HepG2 (cell line): Measurements from ENCODE around the gene RPL3. TPM values are rescaled to one million over a fixed set of nuclear protein-coding genes. Genes with fewer than 3 reads are reported as not detected.

Source experiments
- ATAC-seq: fragments of 200-7000 bp; cut with Tn5 transposase; 3 replicates; pipeline ENCODE4 v1.9.1; 2020; ENCODE audit warnings: mild to moderate bottlenecking, moderate library complexity
- BruUV-seq: library from RNA; stranded (reverse); fragments of 400-500 nt; replicated peaks from 2 replicates; lab custom pipeline; 2021; lab: Mats Ljungman, UMichigan
- CTCF ChIA-PET: fragments of 300-600 bp; formaldehyde crosslinking; extraction: SDS; loops from one replicate; lab custom pipeline; 2021; ENCODE audit warnings: low total read pairs, inconsistent platforms, low intra/inter-chr PET ratio; lab: Yijun Ruan, JAX
- POLR2A ChIA-PET: fragments of 350-600 bp; sonication (Branson Sonifier 250); formaldehyde crosslinking; loops from one replicate; lab custom pipeline; 2020; ENCODE audit warnings: antibody characterized with exemption, inconsistent platforms; lab: Yijun Ruan, JAX
- DNase-seq: peaks from one replicate; pipeline ENCODE4 v3.0.0-alpha.2; 2015; ENCODE audit warnings: low spot score
- FAIRE-seq: peaks from 3 replicates; lab custom pipeline; 2011; peaks lifted over from hg19 to GRCh38; lab: Jason Lieb, UNC
- H2AFZ ChIP-seq: one replicate; pipeline ENCODE4 v1.6.1; 2011; ENCODE audit warnings: low read length, inconsistent platforms
- H3K27ac ChIP-seq: fragments of 300-600 bp; 3 replicates; pipeline ENCODE4 v1.8.0; 2011; ENCODE audit warnings: mixed run types, mild to moderate bottlenecking, mixed read lengths, low read length, inconsistent platforms; ENCODE audit not compliant: insufficient read depth; ENCODE audit errors: extremely low read length
- H3K27me3 ChIP-seq, 2 experiments: fragments of 200-600 bp in 1 of 2; 2 replicates in 1 of 2; 3 replicates in 1 of 2; pipeline versions ENCODE4 v1.6.0 to v1.8.0; 2011; ENCODE audit warnings: low read length in 2 of 2, mild to moderate bottlenecking in 2 of 2, moderate library complexity in 2 of 2, inconsistent platforms in 1 of 2; ENCODE audit not compliant: insufficient read depth in 2 of 2, control insufficient read depth in 1 of 2
- H3K36me3 ChIP-seq, 2 experiments: fragments of 200-600 bp in 1 of 2; replicated peaks in 1 of 2; 2 replicates in 1 of 2; 3 replicates in 1 of 2; pipeline versions ENCODE4 v1.5.1 to v1.8.0; 2011; ENCODE audit warnings: low read length in 2 of 2, inconsistent platforms in 1 of 2; ENCODE audit not compliant: insufficient read depth in 2 of 2, control insufficient read depth in 1 of 2
- H3K4me1 ChIP-seq: 2 replicates; pipeline ENCODE4 v1.5.1; 2012; ENCODE audit warnings: low read length, inconsistent platforms; ENCODE audit not compliant: insufficient read depth
- H3K4me2 ChIP-seq: 2 replicates; pipeline ENCODE4 v1.6.0; 2011; ENCODE audit warnings: low read depth, low read length, inconsistent platforms
- H3K4me3 ChIP-seq, 3 experiments: fragments of 200-600 bp in 1 of 3; sonication (generic), shearing (Covaris generic) in 1 of 3; replicated peaks in 1 of 3; 2 replicates each; pipeline ENCODE4 v1.5.1; 2011 to 2016; ENCODE audit warnings: low read length in 3 of 3, inconsistent platforms in 2 of 3, low read depth in 2 of 3, mild to moderate bottlenecking in 2 of 3, control low read depth in 1 of 3, mixed read lengths in 1 of 3; ENCODE audit not compliant: insufficient read depth in 1 of 3
- H3K79me2 ChIP-seq: one replicate; pipeline ENCODE4 v1.6.1; 2011; ENCODE audit warnings: low read length, inconsistent platforms; ENCODE audit not compliant: insufficient read depth
- H3K9ac ChIP-seq: 2 replicates; pipeline ENCODE4 v1.6.0; 2011; ENCODE audit warnings: mild to moderate bottlenecking, low read depth, low read length, inconsistent platforms; ENCODE audit not compliant: insufficient read depth
- H3K9me3 ChIP-seq: 2 replicates; pipeline ENCODE4 v1.5.1; 2012; ENCODE audit warnings: mild to moderate bottlenecking, low read length
- H4K20me1 ChIP-seq: 2 replicates; pipeline ENCODE4 v1.6.0; 2011; ENCODE audit warnings: inconsistent platforms, mild to moderate bottlenecking, low read length, moderate library complexity; ENCODE audit not compliant: insufficient read depth
- CBX1 ChIP-seq: IDR thresholded peaks from one replicate; pipeline ENCODE4 v1.6.1; 2016; ENCODE audit warnings: antibody characterized with exemption, low read depth
- CTCF ChIP-seq: sonication (generic); formaldehyde crosslinking; IDR thresholded peaks from 2 replicates; pipeline ENCODE4 v1.5.0; 2020; ENCODE audit warnings: mild to moderate bottlenecking, missing genetic modification reagents, moderate library complexity
- FOXK1 ChIP-seq: sonication (generic); formaldehyde crosslinking; IDR thresholded peaks from 2 replicates; pipeline ENCODE4 v1.4.0; 2020; ENCODE audit warnings: low read depth, missing genetic modification reagents, borderline replicate concordance
- GLMP ChIP-seq: sonication (generic); formaldehyde crosslinking; IDR thresholded peaks from 2 replicates; pipeline ENCODE4 v1.9.0; 2021; ENCODE audit warnings: missing genetic modification reagents, mild to moderate bottlenecking, borderline replicate concordance
- HNRNPL ChIP-seq: fragments of 200-400 bp; formaldehyde crosslinking; IDR thresholded peaks from 2 replicates; pipeline ENCODE4 v1.6.1; 2017; ENCODE audit warnings: mild to moderate bottlenecking, low read depth, low read length
- IKZF5 ChIP-seq: IDR thresholded peaks from 2 replicates; pipeline ENCODE4 v1.6.1; 2018; ENCODE audit warnings: missing genetic modification reagents, mild to moderate bottlenecking, missing compliant biosample characterization
- MED1 ChIP-seq: sonication (generic); formaldehyde crosslinking; IDR thresholded peaks from 2 replicates; pipeline ENCODE4 v1.4.0; 2020; ENCODE audit warnings: missing genetic modification reagents
- PHF21A ChIP-seq: sonication (generic); formaldehyde crosslinking; IDR thresholded peaks from 2 replicates; pipeline ENCODE4 v1.5.0; 2020; ENCODE audit warnings: mild to moderate bottlenecking, missing genetic modification reagents
- TEAD2 ChIP-seq: sonication (generic); formaldehyde crosslinking; IDR thresholded peaks from 2 replicates; pipeline ENCODE4 v1.9.0; 2021; ENCODE audit warnings: missing genetic modification reagents
- U2AF1 ChIP-seq: fragments of 200-400 bp; formaldehyde crosslinking; optimal IDR thresholded peaks from 2 replicates; pipeline ENCODE3; 2017; ENCODE audit warnings: mild to moderate bottlenecking, low read depth, low read length
- ZFP91 ChIP-seq: sonication (generic); formaldehyde crosslinking; IDR thresholded peaks from 2 replicates; pipeline ENCODE4 v1.9.0; 2022; ENCODE audit warnings: missing genetic modification reagents, mild to moderate bottlenecking, borderline replicate concordance
- ZNF253 ChIP-seq: sonication (generic); formaldehyde crosslinking; IDR thresholded peaks from 2 replicates; pipeline ENCODE4 v1.8.0; 2022; ENCODE audit warnings: mild to moderate bottlenecking, missing genetic modification reagents, borderline replicate concordance
- ZNF292 ChIP-seq: sonication (generic); formaldehyde crosslinking; IDR thresholded peaks from 2 replicates; pipeline ENCODE4 v1.8.1; 2022; ENCODE audit warnings: mild to moderate bottlenecking, low read depth, missing genetic modification reagents, borderline replicate concordance
- ZNF333 ChIP-seq: sonication (generic); formaldehyde crosslinking; IDR thresholded peaks from 2 replicates; pipeline ENCODE4 v1.4.0; 2020; ENCODE audit warnings: mild to moderate bottlenecking, missing genetic modification reagents, borderline replicate concordance
- WGBS: methylation state at CpG from one replicate; pipeline ENCODE4 v1.1.6; 2017; ENCODE audit warnings: low lambda C conversion rate; 5-methylcytosine and 5-hydroxymethylcytosine counted together
- in situ Hi-C: cut with HindIII; loops from 2 replicates; pipeline ENCODE4 v1.10.0; 2017; ENCODE audit warnings: low pct_unique_long_range_greater_than_20kb; ENCODE audit not compliant: extremely low pct_ligation_motif_present
- intact Hi-C: fragments of 100-400 bp; cut with micrococcal nuclease; formaldehyde crosslinking; loops from one replicate; pipeline ENCODE4 v1.10.0; 2022; ENCODE audit not compliant: unreplicated experiment
- polyA plus RNA-seq, 8 experiments: library from polyadenylated mRNA; depleted of rRNA in 3 of 8; stranded (reverse) in 7 of 8; unstranded in 1 of 8; fragments of >200 nt; fragmentation: Illumina TruSeq in 4 of 8; extraction: Trizol in 4 of 8; gene quantifications; 2 replicates each; pipeline versions ENCODE4 v1.2.1 to v1.2.3, GENCODE V29; 2011 to 2016; ENCODE audit warnings: low read depth in 4 of 8, missing spikeins in 1 of 8, mixed read lengths in 1 of 8; ENCODE audit not compliant: insufficient read depth in 1 of 8
- total RNA-seq, 5 experiments: library from RNA; depleted of rRNA; stranded (reverse); fragments of >200 nt; fragmentation: Illumina TruSeq; extraction: Trizol; gene quantifications; 2 replicates each; pipeline ENCODE4 v1.2.3, GENCODE V29; 2016; ENCODE audit warnings: low read depth in 1 of 5

Gene RPL3
- total and polyA plus RNA-seq, 2 of the 13 experiments (the other 11 are each of a cell fraction or from before 2014, with no cell fraction given): 1,051 to 3,279 TPM

GRCh38 chr22:39300186-39300830 is 19.1 kb downstream of the RPL3 start (continued):
- peak; percentile 25; the same call in 1 of the 2 replicates for TF ChIP-seq CTCF (CRISPR knock-in tag)
- 0 out of 2 replicates have a peak, but pooled peaks have one; percentile 51 for TF ChIP-seq HNRNPL

- intact Hi-C loops (loop anchor here (5.0 kb wide), 2 partner anchors 33 to 58 kb away; partner anchors contain the start of gene PDGFB), in situ Hi-C loops (no loop called here)
- no peaks in the 10 kb centered on the region for H3K36me3 ChIP-seq
- peak overlapping the region; percentile 40 to 68 (median 43); a peak in 4 of 6 replicates for H3K4me3 ChIP-seq
- no peak for FAIRE-seq
- ChIA-PET POLR2A (interaction anchor here (0.9 to 4.5 kb wide), 7 partner anchors 10 to 69 kb away, joined by 3 to 40 read pairs (median 5); partner anchors contain the start of gene RPL3), CTCF (no interaction called here)
- H3K4me1 ChIP-seq: peaks cover 100% of the 10 kb centered on the region
- H4K20me1 ChIP-seq: no peaks in the 10 kb centered on the region
- BruUV-seq: no TSS peak
- no peak overlapping the region for H3K27ac ChIP-seq
- 41% methylated on average over 4 of the region's 6 CpGs for WGBS
- no peak for DNase-seq
- peak; percentile 1; the same call in 2 of the 3 replicates for ATAC-seq
- no peaks in the 10 kb centered on the region; a peak in 2 of 5 replicates for H3K27me3 ChIP-seq
- H3K79me2 ChIP-seq: no peaks in the 10 kb centered on the region
- H3K9me3 ChIP-seq: no peaks in the 10 kb centered on the region
- peak overlapping the region; percentile 34; the same call in 1 of the 2 replicates for H3K9ac ChIP-seq
- H3K4me2 ChIP-seq: peak overlapping the region; percentile 71
- no peak overlapping the region for H2AFZ ChIP-seq
- TF ChIP-seq ZNF333 (no peak), FOXK1 (CRISPR knock-in tag) (no peak), CBX1 (peak; percentile 60), TEAD2 (no peak), IKZF5 (CRISPR knock-in tag) (no peak), PHF21A (CRISPR knock-in tag) (no peak), ZFP91 (CRISPR knock-in tag) (no peak; the same call in 1 of the 2 replicates), ZNF292 (CRISPR knock-in tag) (no peak; the same call in 1 of the 2 replicates), U2AF1 (no peak), MED1 (CRISPR knock-in tag) (peak; percentile 48), ZNF253 (CRISPR knock-in tag) (no peak), GLMP (CRISPR knock-in tag) (no peak)
Measured at GRCh38 chr22:39299829-39300178, 19.6 kb downstream of the RPL3 start.
